ENCODE data around the gene SH3GL1.

- no peak for TF ChIP-seq CTCF (IDR thresholded peaks at IDR 0.05)
- no peak for TF ChIP-seq POLR2A (IDR thresholded peaks at IDR 0.05)
- TF ChIP-seq POLR2AphosphoS5 (IDR thresholded peaks at IDR 0.05), result no peak
Measured at GRCh38 chr19:4447327-4448146, 47.2 kb upstream of the SH3GL1 start.

All from prostate gland (tissue), 2 donors.